SH-SY5Y (cell line): ENCODE measurements around the gene RDX.

Experiments used
- GATA2 ChIP-seq: IDR thresholded peaks from 2 replicates; pipeline ENCODE4 v1.6.1; 2011; ENCODE audit warnings: mild to moderate bottlenecking, low read depth, low read length
- GATA3 ChIP-seq: IDR thresholded peaks from 2 replicates; pipeline ENCODE4 v1.6.1; 2011; ENCODE audit warnings: low read depth, mild to moderate bottlenecking, low read length, moderate library complexity

Gene RDX

DNA sequence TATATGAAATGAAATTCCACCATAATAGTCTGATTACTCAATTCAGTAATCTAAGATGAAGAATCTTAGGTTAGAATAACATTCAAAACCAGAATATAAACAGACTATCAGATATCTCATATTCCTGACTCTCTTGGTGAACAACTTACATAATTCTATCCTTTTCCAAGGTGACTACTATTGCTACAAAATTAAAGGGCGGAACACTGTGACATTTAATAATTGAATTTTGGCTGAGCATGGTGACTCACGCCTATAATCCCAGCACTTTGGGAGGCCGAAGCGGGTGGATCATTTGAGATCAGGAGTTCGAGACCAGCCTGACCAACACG, 34.4 kb downstream of the RDX start:
- TF ChIP-seq GATA2 (no peak), GATA3 (no peak)

DNA sequence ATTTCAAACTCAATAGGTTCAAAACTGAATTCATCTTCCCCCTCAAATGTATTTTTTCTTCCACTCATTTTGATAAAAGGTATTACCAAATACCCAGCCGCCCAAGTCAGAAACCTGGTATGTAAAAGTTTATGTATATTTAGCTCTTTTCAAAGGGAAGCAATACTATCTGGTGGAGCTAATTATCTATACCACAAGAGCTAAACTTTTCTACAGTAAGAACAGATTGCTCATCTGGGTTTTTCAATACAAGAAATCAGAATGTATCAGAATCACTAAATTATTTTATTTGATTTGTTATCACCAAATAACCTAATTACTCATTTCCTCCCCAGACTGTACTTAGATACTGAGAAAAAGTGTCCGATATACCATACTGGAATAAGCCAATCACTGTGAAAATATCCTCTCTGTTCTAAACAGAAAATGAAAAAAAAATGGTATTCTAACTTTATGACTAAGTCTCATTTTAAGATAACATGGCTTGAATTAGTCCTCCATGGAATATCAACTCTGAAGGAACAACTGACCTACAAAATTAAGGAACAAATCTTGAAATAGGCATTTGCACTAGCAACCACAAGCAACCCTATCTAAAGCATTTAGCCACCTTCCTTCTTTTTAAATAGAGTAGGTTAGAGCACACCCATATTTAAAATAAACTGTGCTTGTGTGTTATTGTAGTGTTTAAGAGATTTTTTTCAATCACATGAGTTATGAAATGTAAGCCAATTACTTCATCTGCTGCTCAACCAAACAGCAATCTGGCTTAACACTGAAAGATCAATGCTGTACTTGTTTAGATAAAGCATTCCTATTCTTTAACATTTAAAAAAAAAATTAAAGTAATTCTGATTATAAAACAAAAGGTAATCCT, 35.0 kb downstream of the RDX start:
- no peak for TF ChIP-seq GATA2
- no peak for TF ChIP-seq GATA3

DNA sequence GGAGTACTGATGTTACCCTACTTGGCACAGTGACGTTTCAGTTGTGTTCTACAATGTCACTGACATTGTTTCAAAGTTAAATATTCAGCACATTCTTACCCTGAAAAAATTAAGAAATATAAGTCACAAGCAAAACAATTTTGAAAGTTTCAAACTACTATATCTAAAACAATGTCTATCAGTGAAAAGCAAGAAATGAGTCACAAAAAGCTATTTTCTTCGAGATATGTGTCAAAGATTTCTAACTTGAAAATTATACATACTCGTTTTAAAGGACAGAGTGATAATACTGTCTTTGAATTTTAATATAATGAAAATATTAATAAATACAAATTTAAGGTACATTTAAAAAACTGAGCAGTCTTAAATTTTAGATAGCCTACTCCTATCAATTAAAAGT, 42.9 kb downstream of the RDX start:
- TF ChIP-seq GATA2 = no peak
- TF ChIP-seq GATA3 = no peak

DNA sequence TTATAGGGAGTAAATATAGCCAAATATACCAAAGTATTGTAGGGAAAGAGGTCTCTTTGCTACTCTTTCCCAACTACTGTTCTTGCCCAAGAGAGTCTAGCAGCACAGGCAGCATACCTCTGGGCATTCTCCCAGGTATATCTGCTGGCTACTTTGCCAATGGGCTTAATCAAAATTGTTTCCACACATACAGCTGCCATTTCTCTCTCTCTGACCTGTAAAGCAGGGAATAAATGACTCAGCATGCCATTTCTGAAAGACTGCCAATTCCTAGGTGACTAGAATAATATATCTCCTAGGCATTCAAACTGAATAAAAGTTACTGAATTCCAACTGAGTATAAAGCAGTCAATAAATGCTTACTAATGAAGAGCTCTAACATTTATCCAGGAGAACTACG, 44.6 kb downstream of the RDX start:
- TF ChIP-seq GATA3 = no peak
- no peak for TF ChIP-seq GATA2

DNA sequence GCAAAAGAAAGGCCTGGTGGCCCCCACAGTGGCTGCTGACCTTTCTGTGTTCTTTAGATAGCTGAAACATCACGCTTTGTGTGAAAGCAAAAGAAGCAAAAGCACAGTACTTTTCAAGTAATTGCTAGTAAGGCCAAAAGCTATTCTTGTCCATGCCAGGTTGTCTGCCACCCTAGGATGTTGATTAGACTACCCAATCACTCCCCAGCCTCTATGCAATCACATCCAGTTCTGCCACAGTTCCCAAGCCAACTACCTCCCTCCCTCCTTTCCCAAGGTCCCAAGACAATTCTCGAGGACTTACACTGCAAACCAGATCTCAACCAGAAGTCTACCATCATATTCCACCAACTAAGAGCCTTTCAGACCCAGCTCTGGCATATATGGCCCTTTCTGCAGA, 46.2 kb downstream of the RDX start:
- TF ChIP-seq GATA3 (no peak), GATA2 (no peak)

DNA sequence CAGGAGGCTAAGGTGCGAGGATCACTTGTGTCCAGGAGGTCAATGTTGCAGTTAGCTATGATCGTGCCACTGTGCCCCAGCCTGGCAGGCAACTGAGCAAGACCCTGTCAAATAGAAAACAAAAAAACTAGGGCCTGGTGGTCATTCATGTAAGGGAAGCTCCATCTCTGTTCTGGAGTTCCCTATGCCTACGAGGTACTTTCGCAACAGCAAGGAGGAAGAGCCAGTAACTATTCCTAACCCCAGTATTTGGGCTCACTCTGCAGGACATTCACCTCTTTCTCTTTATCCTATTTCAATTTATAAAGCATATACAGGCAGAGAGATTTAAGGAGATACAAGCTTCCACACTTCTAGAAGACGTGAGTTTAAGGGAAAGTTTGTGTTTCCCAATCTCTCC, 46.6 kb downstream of the RDX start:
- TF ChIP-seq GATA2 (no peak), GATA3 (no peak)

DNA sequence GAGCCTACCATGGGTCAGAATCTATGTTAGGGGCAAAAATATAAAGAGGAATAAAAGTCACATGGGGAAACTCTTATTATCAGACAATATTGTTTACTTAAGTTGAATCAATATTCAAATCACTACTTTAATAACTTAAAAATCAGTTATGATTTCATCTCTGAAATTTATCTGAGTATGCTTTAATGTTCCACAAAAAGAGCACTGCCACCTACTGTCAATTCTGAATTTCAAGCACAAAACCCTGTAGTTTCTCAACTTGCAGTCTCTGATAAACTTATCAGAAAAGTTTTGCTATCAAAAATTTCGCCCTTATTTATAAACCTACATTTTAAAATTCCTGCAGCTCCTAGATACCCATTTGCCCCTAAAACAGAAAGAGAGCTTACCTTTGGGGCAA, 47.3 kb downstream of the RDX start:
- no peak for TF ChIP-seq GATA2

DNA sequence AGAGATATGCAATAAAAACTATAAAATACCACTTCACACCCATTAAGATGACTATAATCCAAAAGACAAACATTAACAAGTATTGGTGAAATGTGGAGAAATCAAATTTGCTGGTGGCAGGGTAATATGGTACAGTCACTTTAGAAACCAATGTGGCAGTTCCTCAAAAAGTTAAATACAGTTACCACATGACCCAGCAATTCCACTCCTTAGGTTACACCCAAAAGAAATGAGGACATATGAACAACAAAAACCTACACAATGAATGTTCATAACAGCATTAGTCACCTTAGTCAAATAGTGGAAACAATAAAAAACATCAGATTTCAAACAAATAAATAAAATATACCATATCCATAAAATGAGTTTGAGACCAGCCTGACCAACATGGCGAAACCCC, 52.6 kb downstream of the RDX start:
- TF ChIP-seq GATA3 (no peak), GATA2 (no peak)

DNA sequence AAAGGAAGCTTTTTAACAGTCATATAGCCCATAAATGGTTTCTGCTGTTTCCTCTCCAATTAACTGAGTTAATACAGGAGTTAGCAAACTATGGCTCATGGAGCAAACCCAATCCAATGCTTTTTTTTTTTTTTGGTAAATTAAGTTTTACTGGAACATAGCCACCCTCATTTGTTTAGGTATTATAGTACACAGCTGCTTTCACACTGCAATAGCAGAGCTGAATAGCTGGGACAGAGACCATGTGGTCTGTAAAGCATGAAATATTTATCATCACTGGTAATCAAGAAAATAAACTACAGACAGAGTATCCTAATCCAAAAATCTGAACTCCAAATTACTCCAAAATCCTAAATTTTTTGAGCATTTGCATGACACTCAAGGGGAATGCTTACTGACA, 53.7 kb downstream of the RDX start:
- TF ChIP-seq GATA3 (no peak), GATA2 (no peak)

DNA sequence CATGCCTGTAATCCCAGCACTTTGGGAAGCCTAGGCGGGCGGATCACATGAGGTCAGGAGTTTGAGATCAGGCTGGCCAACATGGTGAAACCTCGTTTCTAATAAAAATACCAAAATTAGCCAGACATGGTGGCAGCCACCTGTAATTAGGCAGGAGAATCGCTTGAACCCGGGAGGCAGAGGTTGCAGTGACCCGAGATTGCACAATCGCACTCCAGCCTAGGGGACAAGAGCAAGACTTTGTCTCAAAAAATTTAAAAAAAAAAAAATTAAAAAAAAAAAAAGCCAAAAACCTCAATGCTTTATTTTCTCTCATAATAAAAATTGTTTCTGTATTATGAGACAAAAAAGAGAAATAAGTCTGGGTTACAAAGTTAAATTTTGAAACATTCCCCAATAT, 54.2 kb downstream of the RDX start:
- TF ChIP-seq GATA2 (no peak), GATA3 (no peak)

DNA sequence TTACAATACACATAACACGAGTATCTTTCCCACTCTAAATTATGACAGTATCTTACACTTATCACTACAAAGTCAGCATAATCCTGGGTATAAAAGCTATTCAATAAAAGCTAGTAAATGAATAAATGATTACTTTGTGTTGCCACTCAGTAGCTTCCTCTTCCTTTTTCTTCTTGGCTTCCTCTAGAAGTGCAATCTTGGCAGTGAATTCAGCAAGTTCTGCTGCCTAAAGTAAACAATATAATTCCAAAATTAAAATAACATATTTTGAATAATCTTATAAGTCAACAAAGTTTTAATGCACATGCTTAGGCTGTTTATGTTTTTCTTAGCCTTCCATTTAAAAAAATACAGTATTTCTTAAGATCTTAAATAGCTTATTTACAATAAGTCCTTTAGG, 60.4 kb downstream of the RDX start:
- no peak for TF ChIP-seq GATA2
- no peak for TF ChIP-seq GATA3

DNA sequence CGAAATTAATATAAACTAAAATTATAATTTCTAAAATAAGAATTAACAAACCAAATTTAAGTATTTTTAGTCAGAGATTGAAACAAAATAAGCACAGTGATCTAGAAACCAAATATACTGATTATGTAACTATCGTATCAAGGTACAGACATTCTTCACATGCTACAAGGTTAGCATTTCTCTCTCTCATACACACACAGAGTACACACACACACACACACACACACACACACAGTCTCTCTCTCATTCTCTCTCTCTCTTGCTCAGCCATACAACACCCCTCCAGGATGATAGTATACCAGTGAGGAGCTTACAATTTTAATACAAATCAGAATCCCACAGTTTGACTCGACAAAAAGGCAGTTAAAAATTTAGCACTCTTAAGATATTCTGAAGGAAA, 66.0 kb downstream of the RDX start:
- TF ChIP-seq GATA2 (no peak), GATA3 (no peak)

DNA sequence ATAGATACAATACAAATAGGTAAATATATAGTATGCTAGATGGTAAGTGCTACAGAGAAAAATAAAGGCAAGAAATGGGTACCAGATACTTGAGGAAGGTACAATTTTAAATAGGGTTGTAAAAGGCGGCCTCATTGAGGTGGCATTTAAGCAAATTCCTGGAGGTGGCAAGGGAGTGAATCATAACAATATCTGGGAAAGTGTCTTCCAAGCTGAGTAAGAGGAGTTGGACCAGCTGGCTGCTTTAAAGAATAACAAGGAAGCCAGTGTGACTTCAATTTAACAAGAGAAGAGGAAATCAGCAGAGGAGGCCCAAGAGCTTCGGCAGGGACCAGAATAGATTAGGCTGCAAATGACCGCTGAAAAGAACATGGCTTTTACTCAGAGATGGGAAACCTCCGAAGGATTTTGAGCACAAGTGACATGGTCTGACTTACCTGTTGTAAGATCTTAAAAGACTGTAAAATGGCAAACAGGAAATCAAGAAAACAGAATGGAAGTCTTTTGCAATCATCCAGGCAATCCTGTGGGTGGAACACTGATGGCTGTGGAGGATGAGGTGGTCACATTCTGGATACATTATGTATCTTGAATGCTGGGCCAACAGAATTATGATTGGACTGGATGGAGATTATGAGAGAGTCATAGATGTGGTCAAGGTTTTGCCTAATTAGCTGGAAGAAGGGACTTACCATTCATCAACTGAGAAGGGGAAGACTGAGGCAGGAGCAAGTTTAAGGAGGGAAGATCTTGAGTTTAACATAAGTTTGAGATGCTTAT, 77.2 kb downstream of the RDX start:
- TF ChIP-seq GATA2 = no peak
- TF ChIP-seq GATA3 = no peak

DNA sequence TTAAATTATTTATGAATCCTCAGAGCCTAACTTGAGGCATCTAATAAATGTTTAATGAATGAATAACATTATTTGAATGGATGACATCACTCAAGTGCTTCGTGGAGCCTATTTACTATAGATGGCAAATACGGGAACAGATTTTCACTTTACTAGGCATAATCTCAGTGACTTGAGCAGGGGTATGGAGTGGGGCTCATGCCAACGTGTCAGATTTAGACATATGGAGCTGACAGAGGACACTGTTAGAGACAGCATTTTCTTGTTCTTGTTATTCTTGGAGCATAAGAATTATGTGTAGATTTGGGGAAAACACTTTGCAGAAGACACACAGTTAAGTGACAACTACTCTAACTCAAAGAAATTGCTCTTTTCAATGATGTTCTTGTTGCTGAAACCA, 78.5 kb downstream of the RDX start:
- TF ChIP-seq GATA2 = no peak
- TF ChIP-seq GATA3 = no peak

DNA sequence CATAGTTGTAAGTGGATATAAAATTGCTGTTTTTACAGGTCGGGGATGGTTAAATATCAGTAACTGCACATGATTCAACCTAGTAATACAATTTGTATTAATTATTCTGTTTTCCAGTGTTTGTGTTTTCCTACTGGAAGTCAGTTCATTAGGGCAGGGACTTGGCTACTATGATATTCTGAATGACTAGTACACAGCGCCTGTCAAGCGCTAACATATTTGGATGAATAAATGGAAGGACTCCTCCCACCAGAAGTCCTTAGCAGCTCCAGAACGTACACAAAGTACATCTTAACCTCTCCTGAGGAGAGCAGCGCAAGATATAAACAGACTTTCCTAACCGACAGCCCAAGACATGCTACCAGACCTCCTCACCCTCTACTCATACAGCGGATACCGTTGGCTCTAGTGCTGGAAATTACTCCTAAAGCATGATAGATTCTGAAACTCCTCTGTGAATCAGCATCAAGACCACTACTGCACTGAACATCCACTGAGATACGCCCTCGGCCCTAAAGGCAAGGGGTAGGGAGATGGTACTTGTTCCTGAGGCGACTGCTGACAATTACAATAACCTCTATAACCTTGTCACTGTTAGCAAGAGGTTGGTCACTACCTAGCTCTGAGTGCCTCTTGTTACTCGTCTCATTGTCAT, 79.1 kb downstream of the RDX start:
- TF ChIP-seq GATA3 (no peak), GATA2 (no peak)

DNA sequence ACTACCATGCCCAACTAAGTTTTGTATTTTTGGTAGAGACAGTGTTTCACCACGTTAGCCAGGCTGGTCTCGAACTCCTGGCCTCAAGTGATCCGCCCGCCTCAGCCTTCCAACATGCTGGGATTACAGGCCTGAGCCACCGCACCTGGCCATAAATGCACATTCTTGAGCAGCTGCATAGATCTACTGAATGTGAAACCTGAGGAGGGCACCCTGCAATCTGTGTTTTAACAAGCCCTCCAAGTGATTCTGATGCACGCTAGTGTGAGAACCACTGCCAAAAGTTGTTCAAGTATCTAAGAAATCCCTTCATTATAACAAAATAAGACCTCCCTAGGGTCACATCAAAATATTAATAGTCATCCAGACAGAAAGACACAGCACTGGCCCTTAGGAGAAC, 89.3 kb downstream of the RDX start:
- TF ChIP-seq GATA3 (no peak), GATA2 (no peak)
